GM12878 (cell line): ENCODE results near the gene BCLAF3.

Experiments used
- CTCF ChIP-seq, 3 experiments: IDR thresholded peaks in 2 of 3; conservative IDR thresholded peaks in 1 of 3; 2 replicates each; pipeline ENCODE4 v1.5.1; 2011; ENCODE audit warnings: low read depth in 3 of 3, low read length in 3 of 3, mild to moderate bottlenecking in 3 of 3, control low read depth in 2 of 3, moderate library complexity in 2 of 3, inconsistent platforms in 1 of 3, mixed read lengths in 1 of 3; ENCODE audit not compliant: control insufficient read depth in 2 of 3, insufficient read depth in 1 of 3; ENCODE audit errors: extremely low read depth in 1 of 3
- ETV6 ChIP-seq, 2 experiments: fragments of 450-650 bp in 1 of 2; IDR thresholded peaks in 1 of 2; conservative IDR thresholded peaks in 1 of 2; 2 replicates each; pipeline ENCODE4 v1.6.1; 2014; ENCODE audit warnings: antibody characterized with exemption in 1 of 2, borderline replicate concordance in 1 of 2, low read depth in 1 of 2, mild to moderate bottlenecking in 1 of 2, moderate library complexity in 1 of 2
- EZH2 ChIP-seq: IDR thresholded peaks from 2 replicates; pipeline ENCODE4 v1.6.1; 2012; ENCODE audit warnings: low read depth, mild to moderate bottlenecking, control low read depth, inconsistent platforms, low read length, borderline replicate concordance; ENCODE audit not compliant: control insufficient read depth
- MEF2A ChIP-seq: IDR thresholded peaks from 2 replicates; pipeline ENCODE4 v1.6.1; 2011; ENCODE audit warnings: low read depth, mild to moderate bottlenecking, low read length, moderate library complexity; ENCODE audit not compliant: insufficient read depth
- NR2C2 ChIP-seq: IDR thresholded peaks from 2 replicates; pipeline ENCODE4 v1.6.1; 2011; ENCODE audit warnings: borderline replicate concordance, low read depth; ENCODE audit not compliant: control insufficient read depth, insufficient read length
- POLR2AphosphoS5 ChIP-seq: IDR thresholded peaks from 2 replicates; pipeline ENCODE4 v1.6.1; 2011; ENCODE audit warnings: mild to moderate bottlenecking, low read length, inconsistent platforms
- RAD51 ChIP-seq: fragments of 450-650 bp; IDR thresholded peaks from 2 replicates; pipeline ENCODE4 v1.6.1; 2016; ENCODE audit warnings: moderate library complexity, mild to moderate bottlenecking, inconsistent platforms
- TCF7 ChIP-seq: IDR thresholded peaks from 2 replicates; pipeline ENCODE4 v1.6.1; 2014; ENCODE audit warnings: antibody characterized with exemption, borderline replicate concordance

- peak; percentile 64 to 82 (median 65); a peak in 5 of 6 replicates for TF ChIP-seq CTCF (IDR thresholded peaks at IDR 0.05 in 2 of 3, conservative IDR thresholded peaks at IDR 0.05 in 1 of 3; ENCODE audit: control insufficient read depth in 2 of 3, extremely low read depth in 1 of 3, insufficient read depth in 1 of 3, low read depth in 3 of 3, low read length in 3 of 3)
- TF ChIP-seq EZH2 = no peak
- no peak for TF ChIP-seq RAD51
- no peak for TF ChIP-seq ETV6 (conservative IDR thresholded peaks at IDR 0.05 in 1 of 2, IDR thresholded peaks at IDR 0.05 in 1 of 2; ENCODE audit: borderline replicate concordance in 1 of 2, low read depth in 1 of 2)
- TF ChIP-seq MEF2A = no peak
- TF ChIP-seq POLR2AphosphoS5 = no peak
- no peak for TF ChIP-seq NR2C2
- no peak for TF ChIP-seq TCF7
Measured at GRCh38 chrX:19990556-19991349, at the start of gene BCLAF3.
